ENCODE measurements around the gene SRM. TPM values are rescaled to one million over a fixed set of nuclear protein-coding genes. Genes with fewer than 3 reads are reported as not detected.
"Not testable (repeated sequence)": the region's sequence is repeated elsewhere in the genome, so short reads cannot be mapped to it uniquely, and the experiment has no call there.

Gene SRM
- total and polyA plus RNA-seq, 2 of the 4 experiments (the other 2 are of a cell fraction) = 23.1 to 160 TPM

GRCh38 chr1:11073398-11073797 is 13.6 kb upstream of the SRM start:
- dilution Hi-C loops (cut with HindIII; ENCODE audit: low sequenced_read_pairs, unreplicated experiment); H3K4ac ChIP-seq (ENCODE audit: low read depth, low read length); H4K8ac ChIP-seq (ENCODE audit: low read depth in 2 of 2, low read length in 2 of 2); H2BK120ac ChIP-seq (ENCODE audit: low read depth, low read length); H3K56ac ChIP-seq (ENCODE audit: extremely low read depth, insufficient read depth, low read length); H3K4me1 ChIP-seq (ENCODE audit: control insufficient read depth, insufficient read depth, low read length); ATAC-seq (ENCODE audit: low read depth); in situ Hi-C loops (cut with MboI; ENCODE audit: low sequenced_read_pairs); H4K5ac ChIP-seq (ENCODE audit: low read depth, low read length); H3K27me3 ChIP-seq (ENCODE audit: control insufficient read depth, insufficient read depth, low read length); BruUV-seq (replicated peaks); H4K20me1 ChIP-seq (ENCODE audit: insufficient read depth, low read length); H3K9me3 ChIP-seq (ENCODE audit: control insufficient read depth, insufficient read depth, low read length); H3K9me1 ChIP-seq (ENCODE audit: insufficient read depth, low read length); H4K91ac ChIP-seq (ENCODE audit: insufficient read depth, low read depth, low read length); POLR2A ChIA-PET (ENCODE audit: unreplicated experiment); H3K23ac ChIP-seq (ENCODE audit: low read depth, low read length); CTCF ChIA-PET; H3K4me2 ChIP-seq (ENCODE audit: low read depth, low read length); H3K9ac ChIP-seq (ENCODE audit: low read depth, low read length); H3K79me1 ChIP-seq (ENCODE audit: low read depth in 1 of 2, low read length in 2 of 2); H2BK15ac ChIP-seq (ENCODE audit: low read depth, low read length); H2AFZ ChIP-seq (replicated peaks; ENCODE audit: low read length, poor library complexity); intact Hi-C loops (cut with micrococcal nuclease); DNase-seq; H3K4me3 ChIP-seq (ENCODE audit: insufficient read depth, low read depth, low read length); H2AK5ac ChIP-seq (ENCODE audit: low read depth, low read length); H3K27ac ChIP-seq (ENCODE audit: insufficient read depth, low read length); H2BK20ac ChIP-seq (ENCODE audit: low read depth, low read length); H2BK5ac ChIP-seq (ENCODE audit: low read depth, low read length, poor library complexity, severe bottlenecking); H2AK9ac ChIP-seq (replicated peaks; ENCODE audit: low read depth, low read length, poor library complexity); H3K18ac ChIP-seq (ENCODE audit: low read depth, low read length); H3K14ac ChIP-seq (replicated peaks; ENCODE audit: low read depth, low read length): not testable (repeated sequence)
- peaks cover 72% of the 10 kb centered on the region for H3K36me3 ChIP-seq (ENCODE audit: control insufficient read depth, insufficient read depth, low read length)
- WGBS, 2 experiments (ENCODE audit: extremely low coverage in 2 of 2, insufficient read length in 1 of 2) = no CpG with 5 or more reads among the region's 7 CpGs

Data from IMR-90 (cell line).